Cardiac fibroblast (primary cell): ENCODE measurements around the gene ACTN3.
"Not testable (repeated sequence)": the region's sequence is repeated elsewhere in the genome, so short reads cannot be mapped to it uniquely, and the experiment has no call there.

Source experiments
- DNase-seq, 2 donors: peaks; one replicate each; pipeline versions ENCODE4 v3.0.0 to v3.0.0-alpha.2; 2010; ENCODE audit warnings: low read depth in 2 of 2
- H3K4me3 ChIP-seq, 2 donors: replicated peaks in 1 of 2; 1 replicate in 1 of 2; 2 replicates in 1 of 2; pipeline ENCODE4 v1.5.1; 2011; ENCODE audit warnings: low read depth in 2 of 2, low read length in 2 of 2, mild to moderate bottlenecking in 2 of 2, moderate library complexity in 1 of 2
- CTCF ChIP-seq: IDR thresholded peaks from one replicate; pipeline ENCODE4 v1.5.1; 2011; ENCODE audit warnings: low read depth, mild to moderate bottlenecking, low read length, inconsistent platforms

ACTN3 gene

GRCh38 chr11:66581261-66581660 lies 34.6 kb downstream of the ACTN3 start:
- no peak for TF ChIP-seq CTCF
- DNase-seq = no peak
- H3K4me3 ChIP-seq = no peak overlapping the region

- not testable (repeated sequence) for H3K4me3 ChIP-seq, DNase-seq
Measured at GRCh38 chr11:66582565-66583147, 36.0 kb downstream of the ACTN3 start.

- H3K4me3 ChIP-seq, DNase-seq: not testable (repeated sequence)
Measured at GRCh38 chr11:66585447-66585846, 38.7 kb downstream of the ACTN3 start.

- DNase-seq = no peak
Measured at GRCh38 chr11:66586136-66586535, 39.4 kb downstream of the ACTN3 start.

GRCh38 chr11:66589315-66589714 lies 42.6 kb downstream of the ACTN3 start:
- not testable (repeated sequence) for H3K4me3 ChIP-seq

More at GRCh38 chr11:66586136-66586535, 39.4 kb downstream of the ACTN3 start:
- H3K4me3 ChIP-seq = no peak overlapping the region
- TF ChIP-seq CTCF = no peak

GRCh38 chr11:66589996-66590675 lies 43.4 kb downstream of the ACTN3 start:
- TF ChIP-seq CTCF = no peak
- no peak for DNase-seq

More at GRCh38 chr11:66589315-66589714, 42.6 kb downstream of the ACTN3 start:
- not testable (repeated sequence) for DNase-seq

GRCh38 chr11:66591175-66591574 lies 44.5 kb downstream of the ACTN3 start:
- no peak for DNase-seq
- no peak overlapping the region for H3K4me3 ChIP-seq
- no peak for TF ChIP-seq CTCF

More at GRCh38 chr11:66589996-66590675, 43.4 kb downstream of the ACTN3 start:
- H3K4me3 ChIP-seq = no peak overlapping the region

- H3K4me3 ChIP-seq = peak within 1 kb of the TSS; percentile 72 to 76
- peak; percentile 75 for TF ChIP-seq CTCF
- peak; percentile 96 to 97 for DNase-seq
Measured at GRCh38 chr11:66592457-66593302, 46.0 kb downstream of the ACTN3 start, which contains the start of the genes CCDC87 and CCS. Gene CCDC87 (minus strand): TSS chr11:66593063. CDS start chr11:66593015, 48 bp downstream. Gene CCS (plus strand): TSS chr11:66593185. CDS start chr11:66593262, 77 bp downstream.
